H1 (cell line): Measurements from ENCODE around the gene SCN8A. TPM values are rescaled to one million over a fixed set of nuclear protein-coding genes. Genes with fewer than 3 reads are reported as not detected.

Experiments
- CTCF ChIA-PET: fragments of 300-600 bp; sonication (Branson Sonifier 250); formaldehyde crosslinking; loops from one replicate; lab custom pipeline; 2021; ENCODE audit not compliant: partially characterized antibody; lab: Charles Lee
- POLR2A ChIA-PET: fragments of 300-600 bp; sonication (Branson Sonifier 250); formaldehyde crosslinking; loops from one replicate; lab custom pipeline; 2021; ENCODE audit warnings: inconsistent platforms; ENCODE audit not compliant: partially characterized antibody; lab: Charles Lee
- DNase-seq, 2 experiments: peaks; one replicate each; pipeline versions ENCODE4 v3.0.0 to v3.0.0-alpha.2; 2010 to 2022; ENCODE audit warnings: low spot score in 2 of 2, low read depth in 1 of 2, mixed read lengths in 1 of 2
- FAIRE-seq: peaks from 2 replicates; lab custom pipeline; 2011; peaks lifted over from hg19 to GRCh38; lab: Jason Lieb, UNC
- H2AFZ ChIP-seq: 2 replicates; pipeline ENCODE4 v1.8.1; 2012; ENCODE audit warnings: low read length, inconsistent platforms
- H2AK5ac ChIP-seq: 2 replicates; pipeline ENCODE4 v1.6.1; 2013; ENCODE audit warnings: low read depth, low read length
- H2BK120ac ChIP-seq: replicated peaks from 2 replicates; pipeline ENCODE3; 2013; ENCODE audit warnings: low read depth, low read length, inconsistent platforms
- H2BK12ac ChIP-seq: 2 replicates; pipeline ENCODE4 v1.6.1; 2013; ENCODE audit warnings: low read depth, low read length
- H2BK15ac ChIP-seq: 2 replicates; pipeline ENCODE4 v1.6.1; 2013; ENCODE audit warnings: low read length
- H2BK20ac ChIP-seq: 2 replicates; pipeline ENCODE4 v1.6.1; 2013; ENCODE audit warnings: low read length
- H2BK5ac ChIP-seq: 2 replicates; pipeline ENCODE4 v1.6.1; 2013; ENCODE audit warnings: low read depth, low read length
- H3K14ac ChIP-seq: 2 replicates; pipeline ENCODE4 v1.6.1; 2013; ENCODE audit warnings: inconsistent platforms; ENCODE audit not compliant: insufficient read length
- H3K18ac ChIP-seq: 2 replicates; pipeline ENCODE4 v1.6.1; 2013; ENCODE audit warnings: low read length; ENCODE audit errors: extremely low read depth
- H3K23ac ChIP-seq: 2 replicates; pipeline ENCODE4 v1.6.1; 2013; ENCODE audit warnings: inconsistent platforms; ENCODE audit not compliant: insufficient read length
- H3K23me2 ChIP-seq: 2 replicates; pipeline ENCODE4 v1.6.1; 2013; ENCODE audit warnings: low read depth, low read length
- H3K27ac ChIP-seq: 2 replicates; pipeline ENCODE4 v1.6.1; 2011; ENCODE audit warnings: low read depth, low read length, inconsistent platforms
- H3K27me3 ChIP-seq, 4 experiments: replicated peaks in 1 of 4; 1 replicate in 1 of 4; 2 replicates in 3 of 4; pipeline versions ENCODE4 v1.6.1 to v1.8.1; 2011 to 2013; ENCODE audit warnings: low read length in 3 of 4, mild to moderate bottlenecking in 3 of 4, inconsistent platforms in 2 of 4, mixed read lengths in 2 of 4, moderate library complexity in 1 of 4; ENCODE audit not compliant: control insufficient read depth in 3 of 4, insufficient read depth in 3 of 4; ENCODE audit errors: extremely low read depth in 1 of 4
- H3K36me3 ChIP-seq, 4 experiments: 2 replicates each; pipeline versions ENCODE4 v1.6.1 to v1.8.1; 2011 to 2013; ENCODE audit warnings: mild to moderate bottlenecking in 4 of 4, low read length in 3 of 4, moderate library complexity in 2 of 4, control low read depth in 1 of 4, inconsistent platforms in 1 of 4; ENCODE audit not compliant: insufficient read depth in 4 of 4, control insufficient read depth in 2 of 4
- H3K4ac ChIP-seq: replicated peaks from 2 replicates; pipeline ENCODE3; 2013; ENCODE audit warnings: low read length, low read depth, mixed read lengths, inconsistent platforms; ENCODE audit not compliant: insufficient read length
- H3K4me1 ChIP-seq, 4 experiments: replicated peaks in 1 of 4; 1 replicate in 1 of 4; 2 replicates in 3 of 4; pipeline versions ENCODE4 v1.6.1 to v1.8.1; 2011 to 2013; ENCODE audit warnings: low read length in 3 of 4, inconsistent platforms in 2 of 4, mixed read lengths in 1 of 4; ENCODE audit not compliant: insufficient read depth in 4 of 4, control insufficient read depth in 3 of 4
- H3K4me2 ChIP-seq, 2 experiments: 2 replicates each; pipeline versions ENCODE4 v1.6.1 to v1.8.1; 2011 to 2013; ENCODE audit warnings: low read depth in 2 of 2, low read length in 2 of 2, control low read depth in 1 of 2, inconsistent platforms in 1 of 2, mild to moderate bottlenecking in 1 of 2; ENCODE audit not compliant: insufficient read depth in 1 of 2
- H3K4me3 ChIP-seq, 4 experiments: fragments of 200-600, 300-600 bp in 1 of 4; sonication (generic), shearing (Covaris generic), sonication (Bioruptor Twin) in 1 of 4; 2 replicates each; pipeline versions ENCODE4 v1.5.1 to v1.8.1; 2011 to 2016; ENCODE audit warnings: low read length in 4 of 4, low read depth in 3 of 4, control low read depth in 2 of 4, inconsistent platforms in 2 of 4, mild to moderate bottlenecking in 2 of 4, mixed read lengths in 1 of 4, moderate library complexity in 1 of 4; ENCODE audit not compliant: insufficient read depth in 2 of 4; ENCODE audit errors: extremely low read depth in 1 of 4
- H3K56ac ChIP-seq: replicated peaks from 2 replicates; pipeline ENCODE3; 2013; ENCODE audit warnings: low read depth, mild to moderate bottlenecking, mixed read lengths, low read length, inconsistent platforms; ENCODE audit not compliant: insufficient read length
- H3K79me1 ChIP-seq: 2 replicates; pipeline ENCODE4 v1.6.1; 2013; ENCODE audit warnings: low read depth, low read length, control low read depth
- H3K79me2 ChIP-seq, 2 experiments: 2 replicates each; pipeline versions ENCODE4 v1.6.1 to v1.8.1; 2012 to 2013; ENCODE audit warnings: low read length in 2 of 2, mild to moderate bottlenecking in 2 of 2, inconsistent platforms in 1 of 2; ENCODE audit not compliant: insufficient read depth in 2 of 2, control insufficient read depth in 1 of 2
- H3K9ac ChIP-seq, 4 experiments: replicated peaks in 1 of 4; 1 replicate in 1 of 4; 2 replicates in 3 of 4; pipeline versions ENCODE4 v1.6.1 to v1.8.1; 2011 to 2013; ENCODE audit warnings: low read depth in 3 of 4, low read length in 3 of 4, control low read depth in 2 of 4, mild to moderate bottlenecking in 2 of 4, moderate library complexity in 2 of 4, inconsistent platforms in 1 of 4; ENCODE audit errors: extremely low read depth in 1 of 4
- H3K9me3 ChIP-seq, 2 experiments: 2 replicates each; pipeline versions ENCODE4 v1.6.1 to v1.8.1; 2012 to 2013; ENCODE audit warnings: mild to moderate bottlenecking in 2 of 2, moderate library complexity in 2 of 2, control low read depth in 1 of 2, inconsistent platforms in 1 of 2, low read depth in 1 of 2, low read length in 1 of 2, mixed read lengths in 1 of 2; ENCODE audit not compliant: insufficient read depth in 2 of 2
- H4K20me1 ChIP-seq, 2 experiments: replicated peaks in 1 of 2; 2 replicates each; pipeline versions ENCODE3 to v1.8.1; 2011 to 2013; ENCODE audit warnings: inconsistent platforms in 2 of 2, low read length in 2 of 2, mild to moderate bottlenecking in 1 of 2; ENCODE audit not compliant: insufficient read depth in 2 of 2, control insufficient read depth in 1 of 2
- H4K5ac ChIP-seq: 2 replicates; pipeline ENCODE4 v1.6.1; 2013; ENCODE audit warnings: low read length, low read depth, mixed read lengths, inconsistent platforms; ENCODE audit not compliant: insufficient read length
- H4K8ac ChIP-seq: 2 replicates; pipeline ENCODE4 v1.8.0; 2013; ENCODE audit warnings: mild to moderate bottlenecking, moderate library complexity, low read length, inconsistent platforms; ENCODE audit not compliant: insufficient read depth; ENCODE audit errors: extremely low read depth
- H4K91ac ChIP-seq: replicated peaks from 2 replicates; pipeline ENCODE3; 2013; ENCODE audit warnings: low read length, mixed read lengths, inconsistent platforms; ENCODE audit not compliant: insufficient read length
- CREB1 ChIP-seq: IDR thresholded peaks from 2 replicates; pipeline ENCODE4 v1.6.1; 2012; ENCODE audit warnings: inconsistent platforms
- CTBP2 ChIP-seq: IDR thresholded peaks from 2 replicates; pipeline ENCODE4 v1.7.0; 2011; ENCODE audit warnings: borderline replicate concordance, mild to moderate bottlenecking, moderate library complexity, mixed read lengths, low read length; ENCODE audit not compliant: insufficient read depth, insufficient read length
- CTCF ChIP-seq, 3 experiments: IDR thresholded peaks; 1 replicate in 2 of 3; 2 replicates in 1 of 3; pipeline versions ENCODE4 v1.5.1 to v1.6.1; 2011; ENCODE audit warnings: low read length in 3 of 3, mild to moderate bottlenecking in 3 of 3, inconsistent platforms in 2 of 3, low read depth in 1 of 3, moderate library complexity in 1 of 3; ENCODE audit not compliant: insufficient read depth in 1 of 3; ENCODE audit errors: control extremely low read depth in 1 of 3
- JUND ChIP-seq: IDR thresholded peaks from 2 replicates; pipeline ENCODE4 v1.6.1; 2011; ENCODE audit warnings: mild to moderate bottlenecking, improper control_type of control experiment, low read length
- KDM4A ChIP-seq: IDR thresholded peaks from one replicate; pipeline ENCODE4 v1.7.1; 2012; ENCODE audit warnings: low read depth, mild to moderate bottlenecking, moderate library complexity, low read length, inconsistent platforms; ENCODE audit not compliant: severe bottlenecking
- MAFK ChIP-seq: IDR thresholded peaks from 2 replicates; pipeline ENCODE4 v1.6.1; 2012; ENCODE audit warnings: low read depth, mild to moderate bottlenecking, improper control_type of control experiment, low read length
- MAX ChIP-seq: IDR thresholded peaks from 2 replicates; pipeline ENCODE4 v1.6.1; 2012; ENCODE audit warnings: inconsistent platforms
- RAD21 ChIP-seq, 2 experiments: IDR thresholded peaks in 1 of 2; conservative IDR thresholded peaks in 1 of 2; 2 replicates each; pipeline ENCODE4 v1.6.1; 2011; ENCODE audit warnings: low read depth in 2 of 2, low read length in 2 of 2, improper control_type of control experiment in 1 of 2, inconsistent platforms in 1 of 2, mild to moderate bottlenecking in 1 of 2, moderate library complexity in 1 of 2
- RFX5 ChIP-seq: IDR thresholded peaks from 2 replicates; pipeline ENCODE4 v1.6.1; 2011; ENCODE audit warnings: low read depth, low read length, improper control_type of control experiment, borderline replicate concordance
- SAP30 ChIP-seq: fragments of 300-600 bp; sonication (generic); IDR thresholded peaks from 2 replicates; pipeline ENCODE4 v1.7.1; 2012; ENCODE audit warnings: low read length, moderate library complexity, mild to moderate bottlenecking, inconsistent platforms; ENCODE audit not compliant: insufficient read depth, insufficient replicate concordance
- SIX5 ChIP-seq: IDR thresholded peaks from 2 replicates; pipeline ENCODE4 v1.6.1; 2011; ENCODE audit warnings: mild to moderate bottlenecking, low read depth, low read length
- WGBS, 2 experiments: shearing (Covaris generic) in 1 of 2; methylation state at CpG; one replicate each; pipeline versions ENCODE4 v1.1.6 to v1.1.7; 2013 to 2015; ENCODE audit warnings: low lambda C conversion rate in 2 of 2, mixed read lengths in 2 of 2, inconsistent platforms in 1 of 2, low coverage in 1 of 2, missing lambda C conversion rate in 1 of 2; ENCODE audit not compliant: insufficient replicate concordance in 2 of 2, insufficient coverage in 1 of 2, insufficient read length in 1 of 2; ENCODE audit errors: extremely low coverage in 1 of 2, missing lambda C conversion rate in 1 of 2; 5-methylcytosine and 5-hydroxymethylcytosine counted together
- polyA plus RNA-seq, 7 experiments: library from polyadenylated mRNA; depleted of rRNA in 3 of 7; stranded (reverse) in 5 of 7; unstranded in 2 of 7; fragments of >200 nt in 5 of 7; fragments of 200-250 nt in 2 of 7; gene quantifications; 1 replicate in 5 of 7; 2 replicates in 1 of 7; 4 replicates in 1 of 7; pipeline versions ENCODE4 v1.2.1 to v1.2.3, GENCODE V29; 2011 to 2013; ENCODE audit warnings: missing spikeins in 2 of 7, mixed read lengths in 2 of 7
- total RNA-seq: library from RNA; stranded (reverse); fragmentation: NEBNext Ultra II Directional; extraction: Animal tissue kit (Norgen Biotek cat#: 25700); gene quantifications from 2 replicates; pipeline ENCODE4 v1.2.1, GENCODE V29; 2021

Gene SCN8A
- total and polyA plus RNA-seq, 2 of the 8 experiments (the other 6 are each of a cell fraction or from before 2014, with no cell fraction given): 6.3 to 10.7 TPM

GRCh38 chr12:51682981-51683380 is 91.9 kb downstream of the SCN8A start:
- Histone ChIP-seq H4K5ac (no peak overlapping the region), H3K36me3 (no peaks in the 10 kb centered on the region), H3K56ac (no peak overlapping the region), H4K91ac (no peak overlapping the region), H3K27me3 (peaks cover 0 to 1% (median 0%) of the 10 kb centered on the region in 4 experiments; a peak in 1 of 7 replicates), H3K14ac (no peak overlapping the region), H3K4me2 (no peak overlapping the region), H3K4ac (no peak overlapping the region), H3K23me2 (no peaks in the 10 kb centered on the region), H2AK5ac (no peak overlapping the region), H3K9ac (no peak overlapping the region), H2BK120ac (no peak overlapping the region), H2BK20ac (no peak overlapping the region), H3K79me2 (no peaks in the 10 kb centered on the region), H2BK15ac (no peak overlapping the region), H3K4me3 (no peak overlapping the region), H4K20me1 (no peaks in the 10 kb centered on the region), H3K9me3 (no peaks in the 10 kb centered on the region), H3K23ac (no peak overlapping the region), H2BK5ac (no peak overlapping the region), H3K79me1 (no peaks in the 10 kb centered on the region), H2AFZ (no peak overlapping the region), H4K8ac (no peak overlapping the region), H2BK12ac (no peak overlapping the region), H3K27ac (no peak overlapping the region), H3K18ac (no peak overlapping the region), H3K4me1 (peaks cover 0 to 6% (median 0%) of the 10 kb centered on the region in 4 experiments; a peak in 3 of 7 replicates)
- POLR2A ChIA-PET: no interaction called here
- CTCF ChIA-PET: interaction anchor here (0.6 to 1.1 kb wide), 2 partner anchors 9 to 606 kb away, joined by 3 to 4 read pairs; no protein-coding TSS in a partner anchor
- no peak for FAIRE-seq
- no peak for DNase-seq
- 80% methylated on average over 2 of the region's 2 CpGs; no CpG with 5 or more reads in 1 of the 2 experiments for WGBS, 2 experiments
- TF ChIP-seq MAX: no peak
- TF ChIP-seq SIX5: no peak
- no peak for TF ChIP-seq MAFK
- TF ChIP-seq KDM4A: no peak
- no peak for TF ChIP-seq SAP30
- no peak for TF ChIP-seq CREB1
- no peak for TF ChIP-seq CTBP2
- TF ChIP-seq RAD21 (IDR thresholded peaks at IDR 0.05 in 1 of 2, conservative IDR thresholded peaks at IDR 0.05 in 1 of 2; ENCODE audit: low read depth in 2 of 2, low read length in 2 of 2): no peak
- TF ChIP-seq RFX5: no peak
- no peak for TF ChIP-seq CTCF (IDR thresholded peaks at IDR 0.05; ENCODE audit: control extremely low read depth in 1 of 3, insufficient read depth in 1 of 3, low read depth in 1 of 3, low read length in 3 of 3)
- no peak for TF ChIP-seq JUND
